Transverse colon (tissue), 4 donors: Measurements from ENCODE around the gene TYROBP. TPM values are rescaled to one million over a fixed set of nuclear protein-coding genes. Genes with fewer than 3 reads are reported as not detected.
"Not testable (repeated sequence)": the region's sequence is repeated elsewhere in the genome, so short reads cannot be mapped to it uniquely, and the experiment has no call there.

ENCODE experiments used
- DNase-seq: peaks from one replicate; pipeline ENCODE4 v3.0.0-alpha.2; 2019
- H3K27ac ChIP-seq, 4 donors: fragments of 200-600 bp; sonication (generic); 2 replicates each; pipeline ENCODE4 v1.5.1; 2016 to 2018; ENCODE audit warnings: inconsistent platforms in 4 of 4
- H3K27me3 ChIP-seq: fragments of 200-600 bp; sonication (generic); 2 replicates; pipeline ENCODE4 v1.5.1; 2017; ENCODE audit warnings: inconsistent platforms
- H3K36me3 ChIP-seq, 4 donors: fragments of 200-600 bp; sonication (generic); 2 replicates each; pipeline ENCODE4 v1.5.1; 2017 to 2019; ENCODE audit warnings: inconsistent platforms in 4 of 4
- H3K4me1 ChIP-seq, 4 donors: fragments of 200-600 bp; sonication (generic); 2 replicates each; pipeline ENCODE4 v1.5.1; 2017 to 2020; ENCODE audit warnings: inconsistent platforms in 4 of 4
- H3K4me3 ChIP-seq, 4 donors: fragments of 200-600 bp; sonication (generic); 1 replicate in 1 of 4; 2 replicates in 3 of 4; pipeline versions ENCODE4 v1.5.1 to v1.6.1; 2017 to 2019; ENCODE audit warnings: inconsistent platforms in 4 of 4
- H3K9me3 ChIP-seq, 2 donors: fragments of 200-600 bp; sonication (generic); 2 replicates each; pipeline ENCODE4 v1.5.1; 2017 to 2019; ENCODE audit warnings: inconsistent platforms in 2 of 2
- CTCF ChIP-seq, 5 experiments: fragments of 200-600 bp in 3 of 5; fragments of 450-650 bp in 2 of 5; sonication (generic) in 3 of 5; IDR thresholded peaks; 1 replicate in 2 of 5; 2 replicates in 3 of 5; pipeline ENCODE4 v1.5.1; 2016 to 2017; ENCODE audit warnings: antibody characterized with exemption in 5 of 5, inconsistent platforms in 3 of 5, mild to moderate bottlenecking in 2 of 5, moderate library complexity in 1 of 5
- EP300 ChIP-seq: sonication (generic); formaldehyde crosslinking; IDR thresholded peaks from one replicate; pipeline ENCODE4 v1.6.1; 2017; ENCODE audit warnings: antibody characterized with exemption, low read depth
- POLR2A ChIP-seq: fragments of 450-650 bp; IDR thresholded peaks from one replicate; pipeline ENCODE4 v1.6.1; 2016; ENCODE audit warnings: antibody characterized with exemption, mild to moderate bottlenecking, moderate library complexity
- POLR2AphosphoS5 ChIP-seq, 3 donors: sonication (generic); formaldehyde crosslinking; IDR thresholded peaks; one replicate each; pipeline ENCODE4 v1.6.1; 2016; ENCODE audit warnings: antibody characterized with exemption in 3 of 3
- WGBS, 2 donors: methylation state at CpG; one replicate each; pipeline ENCODE4 v1.1.5; 2018; ENCODE audit warnings: low coverage in 1 of 2; 5-methylcytosine and 5-hydroxymethylcytosine counted together
- in situ Hi-C, 4 donors: fragments of 200-750 bp; cut with MboI; loops; one replicate each; pipeline versions ENCODE4 v1.15.0 to v1.15.1; 2017; ENCODE audit warnings: low sequenced_read_pairs in 3 of 4, low pct_ligation_motif_present in 1 of 4, low pct_unique_long_range_greater_than_20kb in 1 of 4
- intact Hi-C: fragments of 100-400 bp; cut with DNase I; formaldehyde crosslinking; loops from one replicate; pipeline ENCODE4 v1.15.1; 2023; ENCODE audit warnings: low total_unique reads
- total RNA-seq, 4 donors: library from RNA; depleted of rRNA; stranded (reverse); fragments of >200 nt; gene quantifications; one replicate each; pipeline ENCODE4 v1.1.0, GENCODE V29; 2016

Gene TYROBP
- total RNA-seq, 4 donors from 2014 or later, result 25.6 to 81.5 (median 52.2) TPM

GRCh38 chr19:35871611-35872010 lies 36.5 kb downstream of the TYROBP start:
- H3K27ac ChIP-seq, result no peak overlapping the region
- in situ Hi-C loops, result no loop called here
- intact Hi-C loops, result no loop called here
- no peak overlapping the region for H3K4me3 ChIP-seq
- H3K36me3 ChIP-seq, result no peaks in the 10 kb centered on the region
- WGBS, 2 donors, result 68 to 86% methylated on average over 4 to 12 of the region's 12 CpGs
- H3K9me3 ChIP-seq, result no peaks in the 10 kb centered on the region
- DNase-seq, result no peak
- peaks cover 10 to 24% (median 20%) of the 10 kb centered on the region in 4 donors for H3K4me1 ChIP-seq
- peaks cover 52% of the 10 kb centered on the region for H3K27me3 ChIP-seq
- TF ChIP-seq POLR2A (no peak), CTCF (IDR thresholded peaks at IDR 0.05) (no peak), POLR2AphosphoS5 (IDR thresholded peaks at IDR 0.05) (no peak), EP300 (no peak)

DNA sequence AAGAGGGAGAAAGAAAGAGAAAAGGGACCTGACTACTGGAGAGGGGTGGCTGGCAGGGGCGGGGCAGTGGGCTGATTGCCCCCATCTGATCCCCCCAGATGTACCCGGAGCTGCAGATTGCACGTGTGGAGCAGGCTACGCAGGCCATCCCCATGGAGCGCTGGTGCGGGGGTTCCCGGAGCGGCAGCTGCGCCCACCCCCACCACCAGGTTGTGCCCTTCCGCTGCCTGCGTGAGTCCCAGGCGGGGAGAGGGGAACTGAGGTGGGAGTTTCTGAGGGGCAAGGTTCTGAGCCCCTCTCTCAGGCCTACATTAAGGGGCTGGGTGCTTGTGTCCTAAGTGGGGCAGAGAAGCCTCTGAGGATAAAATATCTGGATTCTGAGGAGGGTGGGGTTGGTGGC lies 37.3 kb downstream of the TYROBP start:
- in situ Hi-C loops, result no loop called here
- no peak overlapping the region for H3K4me3 ChIP-seq
- peaks cover 10 to 24% (median 20%) of the 10 kb centered on the region in 4 donors for H3K4me1 ChIP-seq
- 78 to 100% methylated on average over 1 to 11 of the region's 12 CpGs for WGBS, 2 donors
- intact Hi-C loops, result no loop called here
- H3K9me3 ChIP-seq, result no peaks in the 10 kb centered on the region
- no peak overlapping the region for H3K27ac ChIP-seq
- H3K27me3 ChIP-seq, result peaks cover 54% of the 10 kb centered on the region
- TF ChIP-seq POLR2AphosphoS5 (IDR thresholded peaks at IDR 0.05) (no peak), EP300 (no peak), CTCF (IDR thresholded peaks at IDR 0.05) (no peak), POLR2A (no peak)
- DNase-seq, result no peak
- H3K36me3 ChIP-seq, result no peaks in the 10 kb centered on the region

GRCh38 chr19:35870124-35870736 lies 37.9 kb downstream of the TYROBP start:
- H3K4me3 ChIP-seq, result peak overlapping the region in 1 of 4 donors; percentile 60
- WGBS, 2 donors, result 20 to 50% methylated on average over 12 to 26 of the region's 26 CpGs
- peaks cover 59% of the 10 kb centered on the region for H3K27me3 ChIP-seq
- H3K36me3 ChIP-seq, DNase-seq, H3K27ac ChIP-seq, intact Hi-C loops, in situ Hi-C loops, H3K9me3 ChIP-seq: not testable (repeated sequence)
- H3K4me1 ChIP-seq, result peaks cover 10 to 24% (median 20%) of the 10 kb centered on the region in 4 donors

GRCh38 chr19:35869327-35870123 lies 38.6 kb downstream of the TYROBP start:
- 1 to 2% methylated on average over 19 to 49 of the region's 51 CpGs for WGBS, 2 donors
- TF ChIP-seq POLR2A, result no peak
- no peak for TF ChIP-seq EP300
- TF ChIP-seq POLR2AphosphoS5 (IDR thresholded peaks at IDR 0.05), result no peak
- TF ChIP-seq CTCF (IDR thresholded peaks at IDR 0.05), result no peak
- Histone ChIP-seq H3K4me3 (peak overlapping the region in 1 of 4 donors; percentile 60), H3K27me3 (peaks cover 59% of the 10 kb centered on the region), H3K9me3 (no peaks in the 10 kb centered on the region), H3K4me1 (peaks cover 10 to 24% (median 20%) of the 10 kb centered on the region in 4 donors), H3K36me3 (no peaks in the 10 kb centered on the region), H3K27ac (no peak overlapping the region)
- in situ Hi-C loops (no loop called here), intact Hi-C loops (no loop called here)
- peak; percentile 70 for DNase-seq
